HepG2 (cell line): Measurements from ENCODE around the gene RPL31. TPM values are rescaled to one million over a fixed set of nuclear protein-coding genes. Genes with fewer than 3 reads are reported as not detected.
A peak's percentile ranks its signal among the peaks of the same experiment; 100 is the strongest.

Experiments used
- ATAC-seq: fragments of 200-7000 bp; cut with Tn5 transposase; 3 replicates; pipeline ENCODE4 v1.9.1; 2020; ENCODE audit warnings: mild to moderate bottlenecking, moderate library complexity
- BruUV-seq: library from RNA; stranded (reverse); fragments of 400-500 nt; replicated peaks from 2 replicates; lab custom pipeline; 2021; lab: Mats Ljungman, UMichigan
- CTCF ChIA-PET: fragments of 300-600 bp; formaldehyde crosslinking; extraction: SDS; loops from one replicate; lab custom pipeline; 2021; ENCODE audit warnings: low total read pairs, inconsistent platforms, low intra/inter-chr PET ratio; lab: Yijun Ruan, JAX
- POLR2A ChIA-PET: fragments of 350-600 bp; sonication (Branson Sonifier 250); formaldehyde crosslinking; loops from one replicate; lab custom pipeline; 2020; ENCODE audit warnings: antibody characterized with exemption, inconsistent platforms; lab: Yijun Ruan, JAX
- DNase-seq: peaks from one replicate; pipeline ENCODE4 v3.0.0-alpha.2; 2015; ENCODE audit warnings: low spot score
- FAIRE-seq: peaks from 3 replicates; lab custom pipeline; 2011; peaks lifted over from hg19 to GRCh38; lab: Jason Lieb, UNC
- H2AFZ ChIP-seq: one replicate; pipeline ENCODE4 v1.6.1; 2011; ENCODE audit warnings: low read length, inconsistent platforms
- H3K27ac ChIP-seq: fragments of 300-600 bp; 3 replicates; pipeline ENCODE4 v1.8.0; 2011; ENCODE audit warnings: mixed run types, mild to moderate bottlenecking, mixed read lengths, low read length, inconsistent platforms; ENCODE audit not compliant: insufficient read depth; ENCODE audit errors: extremely low read length
- H3K27me3 ChIP-seq, 2 experiments: fragments of 200-600 bp in 1 of 2; 2 replicates in 1 of 2; 3 replicates in 1 of 2; pipeline versions ENCODE4 v1.6.0 to v1.8.0; 2011; ENCODE audit warnings: low read length in 2 of 2, mild to moderate bottlenecking in 2 of 2, moderate library complexity in 2 of 2, inconsistent platforms in 1 of 2; ENCODE audit not compliant: insufficient read depth in 2 of 2, control insufficient read depth in 1 of 2
- H3K36me3 ChIP-seq, 2 experiments: fragments of 200-600 bp in 1 of 2; replicated peaks in 1 of 2; 2 replicates in 1 of 2; 3 replicates in 1 of 2; pipeline versions ENCODE4 v1.5.1 to v1.8.0; 2011; ENCODE audit warnings: low read length in 2 of 2, inconsistent platforms in 1 of 2; ENCODE audit not compliant: insufficient read depth in 2 of 2, control insufficient read depth in 1 of 2
- H3K4me1 ChIP-seq: 2 replicates; pipeline ENCODE4 v1.5.1; 2012; ENCODE audit warnings: low read length, inconsistent platforms; ENCODE audit not compliant: insufficient read depth
- H3K4me2 ChIP-seq: 2 replicates; pipeline ENCODE4 v1.6.0; 2011; ENCODE audit warnings: low read depth, low read length, inconsistent platforms
- H3K4me3 ChIP-seq, 3 experiments: fragments of 200-600 bp in 1 of 3; sonication (generic), shearing (Covaris generic) in 1 of 3; replicated peaks in 1 of 3; 2 replicates each; pipeline ENCODE4 v1.5.1; 2011 to 2016; ENCODE audit warnings: low read length in 3 of 3, inconsistent platforms in 2 of 3, low read depth in 2 of 3, mild to moderate bottlenecking in 2 of 3, control low read depth in 1 of 3, mixed read lengths in 1 of 3; ENCODE audit not compliant: insufficient read depth in 1 of 3
- H3K79me2 ChIP-seq: one replicate; pipeline ENCODE4 v1.6.1; 2011; ENCODE audit warnings: low read length, inconsistent platforms; ENCODE audit not compliant: insufficient read depth
- H3K9ac ChIP-seq: 2 replicates; pipeline ENCODE4 v1.6.0; 2011; ENCODE audit warnings: mild to moderate bottlenecking, low read depth, low read length, inconsistent platforms; ENCODE audit not compliant: insufficient read depth
- H3K9me3 ChIP-seq: 2 replicates; pipeline ENCODE4 v1.5.1; 2012; ENCODE audit warnings: mild to moderate bottlenecking, low read length
- H4K20me1 ChIP-seq: 2 replicates; pipeline ENCODE4 v1.6.0; 2011; ENCODE audit warnings: inconsistent platforms, mild to moderate bottlenecking, low read length, moderate library complexity; ENCODE audit not compliant: insufficient read depth
- ATM ChIP-seq: fragments of 450-650 bp; IDR thresholded peaks from 2 replicates; pipeline ENCODE4 v1.7.1; 2017; ENCODE audit warnings: mild to moderate bottlenecking, borderline replicate concordance
- BCL6 ChIP-seq: IDR thresholded peaks from 2 replicates; pipeline ENCODE4 v1.6.1; 2016; ENCODE audit warnings: missing genetic modification reagents, missing compliant biosample characterization
- CEBPG ChIP-seq: IDR thresholded peaks from 2 replicates; pipeline ENCODE4 v1.6.1; 2016
- E2F2 ChIP-seq: sonication (generic); formaldehyde crosslinking; IDR thresholded peaks from 2 replicates; pipeline ENCODE4 v1.4.0; 2020; ENCODE audit warnings: missing genetic modification reagents, borderline replicate concordance
- GATAD1 ChIP-seq: IDR thresholded peaks from 2 replicates; pipeline ENCODE4 v1.6.1; 2016; ENCODE audit warnings: missing genetic modification reagents, missing compliant biosample characterization
- ZFP82 ChIP-seq: sonication (generic); formaldehyde crosslinking; IDR thresholded peaks from 2 replicates; pipeline ENCODE4 v1.5.1; 2020; ENCODE audit warnings: mild to moderate bottlenecking, missing genetic modification reagents, borderline replicate concordance
- ZNF24 ChIP-seq: fragments of 450-650 bp; IDR thresholded peaks from 2 replicates; pipeline ENCODE4 v1.6.1; 2017; ENCODE audit warnings: antibody characterized with exemption, mild to moderate bottlenecking
- ZNF274 ChIP-seq: sonication (generic); formaldehyde crosslinking; IDR thresholded peaks from 2 replicates; pipeline ENCODE4 v1.5.1; 2020; ENCODE audit warnings: mild to moderate bottlenecking, missing genetic modification reagents
- ZNF34 ChIP-seq: sonication (generic); formaldehyde crosslinking; IDR thresholded peaks from 2 replicates; pipeline ENCODE4 v1.4.0; 2020; ENCODE audit warnings: mild to moderate bottlenecking, missing genetic modification reagents, borderline replicate concordance
- ZNF441 ChIP-seq: sonication (generic); formaldehyde crosslinking; IDR thresholded peaks from 2 replicates; pipeline ENCODE4 v1.7.0; 2021; ENCODE audit warnings: missing genetic modification reagents, borderline replicate concordance
- ZNF512 ChIP-seq: sonication (generic); formaldehyde crosslinking; IDR thresholded peaks from 2 replicates; pipeline ENCODE4 v1.4.0; 2020; ENCODE audit warnings: mild to moderate bottlenecking, missing genetic modification reagents
- ZNF547 ChIP-seq: sonication (generic); formaldehyde crosslinking; IDR thresholded peaks from 2 replicates; pipeline ENCODE4 v1.5.1; 2020; ENCODE audit warnings: mild to moderate bottlenecking, missing genetic modification reagents
- ZNF597 ChIP-seq: sonication (generic); formaldehyde crosslinking; IDR thresholded peaks from 2 replicates; pipeline ENCODE4 v1.5.0; 2020; ENCODE audit warnings: missing genetic modification reagents
- ZNF816 ChIP-seq: sonication (generic); formaldehyde crosslinking; IDR thresholded peaks from 2 replicates; pipeline ENCODE4 v1.8.0; 2022; ENCODE audit warnings: missing genetic modification reagents, mild to moderate bottlenecking, borderline replicate concordance
- WGBS: methylation state at CpG from one replicate; pipeline ENCODE4 v1.1.6; 2017; ENCODE audit warnings: low lambda C conversion rate; 5-methylcytosine and 5-hydroxymethylcytosine counted together
- in situ Hi-C: cut with HindIII; loops from 2 replicates; pipeline ENCODE4 v1.10.0; 2017; ENCODE audit warnings: low pct_unique_long_range_greater_than_20kb; ENCODE audit not compliant: extremely low pct_ligation_motif_present
- intact Hi-C: fragments of 100-400 bp; cut with micrococcal nuclease; formaldehyde crosslinking; loops from one replicate; pipeline ENCODE4 v1.10.0; 2022; ENCODE audit not compliant: unreplicated experiment
- polyA plus RNA-seq, 8 experiments: library from polyadenylated mRNA; depleted of rRNA in 3 of 8; stranded (reverse) in 7 of 8; unstranded in 1 of 8; fragments of >200 nt; fragmentation: Illumina TruSeq in 4 of 8; extraction: Trizol in 4 of 8; gene quantifications; 2 replicates each; pipeline versions ENCODE4 v1.2.1 to v1.2.3, GENCODE V29; 2011 to 2016; ENCODE audit warnings: low read depth in 4 of 8, missing spikeins in 1 of 8, mixed read lengths in 1 of 8; ENCODE audit not compliant: insufficient read depth in 1 of 8
- total RNA-seq, 5 experiments: library from RNA; depleted of rRNA; stranded (reverse); fragments of >200 nt; fragmentation: Illumina TruSeq; extraction: Trizol; gene quantifications; 2 replicates each; pipeline ENCODE4 v1.2.3, GENCODE V29; 2016; ENCODE audit warnings: low read depth in 1 of 5
- TF ChIP-seq, protein P1 (sequence below): sonication (generic); formaldehyde crosslinking; IDR thresholded peaks from 2 replicates; pipeline ENCODE4 v1.4.0; 2020; ENCODE audit warnings: mild to moderate bottlenecking, missing genetic modification reagents

Gene RPL31
- total and polyA plus RNA-seq, 2 of the 13 experiments (the other 11 are each of a cell fraction or from before 2014, with no cell fraction given): 3,331 to 3,582 TPM

DNA sequence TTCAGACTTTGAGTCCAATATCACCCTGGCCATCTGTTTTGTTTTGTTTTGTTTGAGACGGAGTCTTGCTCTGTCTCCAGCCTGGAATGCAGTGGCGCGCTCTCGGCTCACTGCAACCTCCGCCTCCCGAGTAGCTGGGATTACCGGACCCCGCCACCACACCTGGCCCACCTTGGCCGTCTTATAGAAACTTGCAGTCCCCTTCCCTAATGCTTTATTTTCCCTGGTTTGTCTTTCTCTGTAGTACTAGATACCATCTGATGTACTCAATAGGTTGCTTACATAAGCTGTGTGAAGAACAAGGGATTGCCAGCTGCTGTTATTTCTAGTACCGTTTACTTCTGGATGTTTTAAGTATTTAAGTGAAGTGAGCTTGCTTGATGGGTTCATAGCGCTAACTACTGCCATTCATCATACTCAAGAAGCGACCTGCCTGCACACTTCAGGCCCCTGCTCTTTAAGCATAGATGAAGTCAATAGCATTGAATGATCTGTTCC lies 1.2 kb downstream of the RPL31 start:
- peak overlapping the region; percentile 81 to 96 (median 91) for H3K4me3 ChIP-seq
- peak overlapping the region; percentile 79 for H3K27ac ChIP-seq
- FAIRE-seq (no peak), ATAC-seq (no peak; the same call in 2 of the 3 replicates), DNase-seq (peak; percentile 18)
- H3K27me3 ChIP-seq: no peaks in the 10 kb centered on the region; a peak in 1 of 5 replicates
- no peak overlapping the region for H2AFZ ChIP-seq
- no peaks in the 10 kb centered on the region for H3K9me3 ChIP-seq
- CTCF ChIA-PET: no interaction called here
- peaks cover 43% of the 10 kb centered on the region for H3K4me1 ChIP-seq
- 9% methylated on average over 12 of the region's 12 CpGs for WGBS
- intact Hi-C loops (no loop called here), in situ Hi-C loops (no loop called here)
- peaks cover 55% of the 10 kb centered on the region for H4K20me1 ChIP-seq
- H3K79me2 ChIP-seq: peaks cover 39% of the 10 kb centered on the region
- H3K4me2 ChIP-seq: peak overlapping the region; percentile 91
- peak overlapping the region; percentile 97 for H3K9ac ChIP-seq
- POLR2A ChIA-PET: interaction anchor here (1.0 to 3.1 kb wide), 7 partner anchors 9 to 441 kb away, joined by 3 to 41 read pairs (median 6); partner anchors contain the start of genes PDCL3 and TBC1D8
- peaks cover 23 to 51% of the 10 kb centered on the region in 2 experiments for H3K36me3 ChIP-seq
- BruUV-seq: no TSS peak
- 0 out of 2 replicates have a peak, but pooled peaks have one; percentile 58 for TF ChIP-seq ZFP82 (CRISPR knock-in tag)
- no peak for TF ChIP-seq ZNF24
- TF ChIP-seq ZNF274 (CRISPR knock-in tag): no peak
- 0 out of 2 replicates have a peak, but pooled peaks have one; percentile 35 for TF ChIP-seq ZNF816 (CRISPR knock-in tag)
- no peak for TF ChIP-seq ZNF547
- TF ChIP-seq ZNF512 (CRISPR knock-in tag): no peak
- no peak for TF ChIP-seq ZNF34 (CRISPR knock-in tag)
- TF ChIP-seq BCL6 (CRISPR knock-in tag): no peak
- peak; percentile 74 for TF ChIP-seq ZNF441 (CRISPR knock-in tag)
- 0 out of 2 replicates have a peak, but pooled peaks have one; percentile 21 for TF ChIP-seq GATAD1 (CRISPR knock-in tag)
- TF ChIP-seq E2F2: no peak
- TF ChIP-seq, protein P1, sequence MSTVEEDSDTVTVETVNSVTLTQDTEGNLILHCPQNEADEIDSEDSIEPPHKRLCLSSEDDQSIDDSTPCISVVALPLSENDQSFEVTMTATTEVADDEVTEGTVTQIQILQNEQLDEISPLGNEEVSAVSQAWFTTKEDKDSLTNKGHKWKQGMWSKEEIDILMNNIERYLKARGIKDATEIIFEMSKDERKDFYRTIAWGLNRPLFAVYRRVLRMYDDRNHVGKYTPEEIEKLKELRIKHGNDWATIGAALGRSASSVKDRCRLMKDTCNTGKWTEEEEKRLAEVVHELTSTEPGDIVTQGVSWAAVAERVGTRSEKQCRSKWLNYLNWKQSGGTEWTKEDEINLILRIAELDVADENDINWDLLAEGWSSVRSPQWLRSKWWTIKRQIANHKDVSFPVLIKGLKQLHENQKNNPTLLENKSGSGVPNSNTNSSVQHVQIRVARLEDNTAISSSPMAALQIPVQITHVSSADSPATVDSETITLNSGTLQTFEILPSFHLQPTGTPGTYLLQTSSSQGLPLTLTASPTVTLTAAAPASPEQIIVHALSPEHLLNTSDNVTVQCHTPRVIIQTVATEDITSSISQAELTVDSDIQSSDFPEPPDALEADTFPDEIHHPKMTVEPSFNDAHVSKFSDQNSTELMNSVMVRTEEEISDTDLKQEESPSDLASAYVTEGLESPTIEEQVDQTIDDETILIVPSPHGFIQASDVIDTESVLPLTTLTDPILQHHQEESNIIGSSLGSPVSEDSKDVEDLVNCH (CRISPR knock-in tag): no peak
- TF ChIP-seq CEBPG (CRISPR knock-in tag): no peak
- no peak for TF ChIP-seq ATM
- TF ChIP-seq ZNF597 (CRISPR knock-in tag): no peak
